HepG2 (cell line): Measurements from ENCODE around the gene WDR18. TPM values are rescaled to one million over a fixed set of nuclear protein-coding genes. Genes with fewer than 3 reads are reported as not detected.

Experiments used
- ARID2 ChIP-seq: sonication (generic); formaldehyde crosslinking; IDR thresholded peaks from 2 replicates; pipeline ENCODE4 v1.8.1; 2022; ENCODE audit warnings: mild to moderate bottlenecking, missing genetic modification reagents, borderline replicate concordance
- CBX1 ChIP-seq: IDR thresholded peaks from one replicate; pipeline ENCODE4 v1.6.1; 2016; ENCODE audit warnings: antibody characterized with exemption, low read depth
- EHMT2 ChIP-seq: fragments of 200-600 bp; sonication (generic); IDR thresholded peaks from 2 replicates; pipeline ENCODE4 v1.7.0; 2017; ENCODE audit warnings: antibody characterized with exemption, low read depth, low read length, borderline replicate concordance
- ETV5 ChIP-seq: IDR thresholded peaks from 2 replicates; pipeline ENCODE4 v1.6.1; 2018; ENCODE audit warnings: missing biosample characterization, missing genetic modification reagents, inconsistent platforms, borderline replicate concordance
- MEIS2 ChIP-seq: sonication (generic); formaldehyde crosslinking; IDR thresholded peaks from 2 replicates; pipeline ENCODE4 v1.9.0; 2021; ENCODE audit warnings: mild to moderate bottlenecking, missing genetic modification reagents
- RFX1 ChIP-seq: fragments of 450-650 bp; IDR thresholded peaks from 2 replicates; pipeline ENCODE4 v1.6.1; 2017
- YY1 ChIP-seq: IDR thresholded peaks from 2 replicates; pipeline ENCODE4 v1.6.1; 2011; ENCODE audit warnings: low read length, low read depth, moderate library complexity, mild to moderate bottlenecking; ENCODE audit not compliant: insufficient read depth, insufficient replicate concordance
- ZBTB42 ChIP-seq: sonication (generic); formaldehyde crosslinking; IDR thresholded peaks from 2 replicates; pipeline ENCODE4 v1.5.0; 2020; ENCODE audit warnings: mild to moderate bottlenecking, missing genetic modification reagents
- ZNF720 ChIP-seq: sonication (generic); formaldehyde crosslinking; IDR thresholded peaks from 2 replicates; pipeline ENCODE4 v1.4.0; 2020; ENCODE audit warnings: missing genetic modification reagents
- ZNF781 ChIP-seq: sonication (generic); formaldehyde crosslinking; IDR thresholded peaks from 2 replicates; pipeline ENCODE4 v1.5.1; 2020; ENCODE audit warnings: borderline replicate concordance, mild to moderate bottlenecking, missing genetic modification reagents; ENCODE audit errors: not compliant biosample characterization
- ZNF850 ChIP-seq: sonication (generic); formaldehyde crosslinking; conservative IDR thresholded peaks from 2 replicates; pipeline ENCODE4 v1.9.0; 2021; ENCODE audit warnings: mild to moderate bottlenecking, missing genetic modification reagents
- polyA plus RNA-seq, 8 experiments: library from polyadenylated mRNA; depleted of rRNA in 3 of 8; stranded (reverse) in 7 of 8; unstranded in 1 of 8; fragments of >200 nt; fragmentation: Illumina TruSeq in 4 of 8; extraction: Trizol in 4 of 8; gene quantifications; 2 replicates each; pipeline versions ENCODE4 v1.2.1 to v1.2.3, GENCODE V29; 2011 to 2016; ENCODE audit warnings: low read depth in 4 of 8, missing spikeins in 1 of 8, mixed read lengths in 1 of 8; ENCODE audit not compliant: insufficient read depth in 1 of 8
- total RNA-seq, 5 experiments: library from RNA; depleted of rRNA; stranded (reverse); fragments of >200 nt; fragmentation: Illumina TruSeq; extraction: Trizol; gene quantifications; 2 replicates each; pipeline ENCODE4 v1.2.3, GENCODE V29; 2016; ENCODE audit warnings: low read depth in 1 of 5
- TF ChIP-seq, protein P1 (sequence below): sonication (generic); formaldehyde crosslinking; IDR thresholded peaks from 2 replicates; pipeline ENCODE4 v1.5.1; 2020; ENCODE audit warnings: mild to moderate bottlenecking, missing genetic modification reagents, moderate library complexity
- TF ChIP-seq, protein P2 (sequence below): sonication (generic); formaldehyde crosslinking; IDR thresholded peaks from 2 replicates; pipeline ENCODE4 v1.4.0; 2020; ENCODE audit warnings: missing genetic modification reagents
- TF ChIP-seq, protein P3 (sequence below): sonication (generic); formaldehyde crosslinking; IDR thresholded peaks from 2 replicates; pipeline ENCODE4 v1.8.1; 2023; ENCODE audit warnings: missing genetic modification reagents, mild to moderate bottlenecking, borderline replicate concordance
- TF ChIP-seq, protein P4 (sequence below): sonication (generic); formaldehyde crosslinking; IDR thresholded peaks from 2 replicates; pipeline ENCODE4 v1.4.0; 2020; ENCODE audit warnings: missing genetic modification reagents

The WDR18 gene
- total and polyA plus RNA-seq, 2 of the 13 experiments (the other 11 are each of a cell fraction or from before 2014, with no cell fraction given) = 36.4 to 47.6 TPM

DNA sequence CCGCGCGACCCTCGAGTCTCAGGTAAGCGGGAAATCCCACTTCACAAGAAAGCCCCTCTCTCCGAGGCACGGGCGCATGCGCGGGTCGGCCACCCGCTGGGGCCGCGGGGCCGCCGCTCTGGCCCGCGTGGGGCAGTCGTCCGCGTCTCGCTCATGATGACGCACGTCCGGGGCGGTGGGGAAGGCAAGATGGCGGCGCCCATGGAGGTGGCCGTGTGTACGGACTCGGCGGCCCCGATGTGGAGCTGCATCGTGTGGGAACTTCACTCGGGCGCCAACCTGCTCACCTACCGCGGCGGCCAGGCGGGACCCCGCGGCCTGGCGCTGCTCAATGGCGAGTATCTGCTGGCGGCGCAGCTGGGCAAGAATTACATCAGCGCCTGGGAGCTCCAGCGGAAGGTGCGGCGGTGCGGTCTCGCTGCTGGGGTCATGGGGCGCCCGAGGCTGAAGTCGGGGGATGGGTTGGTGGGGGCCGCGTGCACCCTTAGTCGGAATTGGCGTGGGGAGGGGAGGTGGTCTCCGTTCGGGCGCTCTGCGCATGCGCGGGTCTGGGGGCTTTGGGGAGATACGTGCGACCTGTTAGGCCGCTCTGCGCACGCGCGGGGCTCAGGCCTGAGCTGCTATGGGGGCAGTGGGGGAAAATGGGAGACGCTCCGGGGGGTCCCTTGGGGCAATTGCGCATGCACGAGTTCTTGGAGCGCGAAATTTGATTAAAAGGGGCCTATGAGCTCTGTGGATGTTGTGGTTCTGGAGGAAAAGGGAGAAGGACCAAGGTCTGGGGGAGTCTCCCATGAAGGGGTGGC, at the start of gene WDR18 (continued):
- TF ChIP-seq, protein P1, sequence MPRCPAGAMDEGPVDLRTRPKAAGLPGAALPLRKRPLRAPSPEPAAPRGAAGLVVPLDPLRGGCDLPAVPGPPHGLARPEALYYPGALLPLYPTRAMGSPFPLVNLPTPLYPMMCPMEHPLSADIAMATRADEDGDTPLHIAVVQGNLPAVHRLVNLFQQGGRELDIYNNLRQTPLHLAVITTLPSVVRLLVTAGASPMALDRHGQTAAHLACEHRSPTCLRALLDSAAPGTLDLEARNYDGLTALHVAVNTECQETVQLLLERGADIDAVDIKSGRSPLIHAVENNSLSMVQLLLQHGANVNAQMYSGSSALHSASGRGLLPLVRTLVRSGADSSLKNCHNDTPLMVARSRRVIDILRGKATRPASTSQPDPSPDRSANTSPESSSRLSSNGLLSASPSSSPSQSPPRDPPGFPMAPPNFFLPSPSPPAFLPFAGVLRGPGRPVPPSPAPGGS = 0 out of 2 replicates have a peak, but pooled peaks have one; percentile 54
- peak; percentile 85 for TF ChIP-seq CBX1
- TF ChIP-seq, protein P2, sequence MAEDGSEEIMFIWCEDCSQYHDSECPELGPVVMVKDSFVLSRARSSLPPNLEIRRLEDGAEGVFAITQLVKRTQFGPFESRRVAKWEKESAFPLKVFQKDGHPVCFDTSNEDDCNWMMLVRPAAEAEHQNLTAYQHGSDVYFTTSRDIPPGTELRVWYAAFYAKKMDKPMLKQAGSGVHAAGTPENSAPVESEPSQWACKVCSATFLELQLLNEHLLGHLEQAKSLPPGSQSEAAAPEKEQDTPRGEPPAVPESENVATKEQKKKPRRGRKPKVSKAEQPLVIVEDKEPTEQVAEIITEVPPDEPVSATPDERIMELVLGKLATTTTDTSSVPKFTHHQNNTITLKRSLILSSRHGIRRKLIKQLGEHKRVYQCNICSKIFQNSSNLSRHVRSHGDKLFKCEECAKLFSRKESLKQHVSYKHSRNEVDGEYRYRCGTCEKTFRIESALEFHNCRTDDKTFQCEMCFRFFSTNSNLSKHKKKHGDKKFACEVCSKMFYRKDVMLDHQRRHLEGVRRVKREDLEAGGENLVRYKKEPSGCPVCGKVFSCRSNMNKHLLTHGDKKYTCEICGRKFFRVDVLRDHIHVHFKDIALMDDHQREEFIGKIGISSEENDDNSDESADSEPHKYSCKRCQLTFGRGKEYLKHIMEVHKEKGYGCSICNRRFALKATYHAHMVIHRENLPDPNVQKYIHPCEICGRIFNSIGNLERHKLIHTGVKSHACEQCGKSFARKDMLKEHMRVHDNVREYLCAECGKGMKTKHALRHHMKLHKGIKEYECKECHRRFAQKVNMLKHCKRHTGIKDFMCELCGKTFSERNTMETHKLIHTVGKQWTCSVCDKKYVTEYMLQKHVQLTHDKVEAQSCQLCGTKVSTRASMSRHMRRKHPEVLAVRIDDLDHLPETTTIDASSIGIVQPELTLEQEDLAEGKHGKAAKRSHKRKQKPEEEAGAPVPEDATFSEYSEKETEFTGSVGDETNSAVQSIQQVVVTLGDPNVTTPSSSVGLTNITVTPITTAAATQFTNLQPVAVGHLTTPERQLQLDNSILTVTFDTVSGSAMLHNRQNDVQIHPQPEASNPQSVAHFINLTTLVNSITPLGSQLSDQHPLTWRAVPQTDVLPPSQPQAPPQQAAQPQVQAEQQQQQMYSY (CRISPR knock-in tag) = no peak
- no peak for TF ChIP-seq EHMT2
- TF ChIP-seq ZNF720 (CRISPR knock-in tag) = no peak
- no peak for TF ChIP-seq ARID2 (CRISPR knock-in tag)
- no peak for TF ChIP-seq MEIS2 (CRISPR knock-in tag)
- TF ChIP-seq ZNF850 (CRISPR knock-in tag) = no peak
- TF ChIP-seq, protein P3, sequence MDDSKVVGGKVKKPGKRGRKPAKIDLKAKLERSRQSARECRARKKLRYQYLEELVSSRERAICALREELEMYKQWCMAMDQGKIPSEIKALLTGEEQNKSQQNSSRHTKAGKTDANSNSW (CRISPR knock-in tag) = peak; percentile 71; the same call in 1 of the 2 replicates
- peak; percentile 99 for TF ChIP-seq YY1
- no peak for TF ChIP-seq RFX1
- TF ChIP-seq ETV5 (CRISPR knock-in tag) = peak; percentile 37; the same call in 1 of the 2 replicates
- TF ChIP-seq ZBTB42 (CRISPR knock-in tag) = no peak
- TF ChIP-seq ZNF781 (CRISPR knock-in tag) = no peak
- TF ChIP-seq, protein P4, sequence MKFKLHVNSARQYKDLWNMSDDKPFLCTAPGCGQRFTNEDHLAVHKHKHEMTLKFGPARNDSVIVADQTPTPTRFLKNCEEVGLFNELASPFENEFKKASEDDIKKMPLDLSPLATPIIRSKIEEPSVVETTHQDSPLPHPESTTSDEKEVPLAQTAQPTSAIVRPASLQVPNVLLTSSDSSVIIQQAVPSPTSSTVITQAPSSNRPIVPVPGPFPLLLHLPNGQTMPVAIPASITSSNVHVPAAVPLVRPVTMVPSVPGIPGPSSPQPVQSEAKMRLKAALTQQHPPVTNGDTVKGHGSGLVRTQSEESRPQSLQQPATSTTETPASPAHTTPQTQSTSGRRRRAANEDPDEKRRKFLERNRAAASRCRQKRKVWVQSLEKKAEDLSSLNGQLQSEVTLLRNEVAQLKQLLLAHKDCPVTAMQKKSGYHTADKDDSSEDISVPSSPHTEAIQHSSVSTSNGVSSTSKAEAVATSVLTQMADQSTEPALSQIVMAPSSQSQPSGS (CRISPR knock-in tag) = 0 out of 2 replicates have a peak, but pooled peaks have one; percentile 57
